GM12874 (cell line): ENCODE results near the gene ZC3H7B.

Source experiments
- CTCF ChIP-seq: IDR thresholded peaks from 2 replicates; pipeline ENCODE4 v1.5.1; 2011; ENCODE audit warnings: low read depth, mild to moderate bottlenecking, control low read depth, low read length, moderate library complexity; ENCODE audit not compliant: insufficient read depth

The ZC3H7B gene

GRCh38 chr22:41377846-41378245 lies 76.5 kb downstream of the ZC3H7B start:
- no peak for TF ChIP-seq CTCF

- TF ChIP-seq CTCF: no peak
These were observed 79.6 kb downstream of the ZC3H7B start for GRCh38 chr22:41380993-41381328.

- TF ChIP-seq CTCF: no peak
These were observed 80.2 kb downstream of the ZC3H7B start, which contains the start of gene TEF for GRCh38 chr22:41381329-41382097. TEF (plus strand) TSS chr22:41381942; CDS start chr22:41382045, 103 bp downstream.

- TF ChIP-seq CTCF: no peak
These were observed 80.8 kb downstream of the ZC3H7B start for GRCh38 chr22:41382098-41382578.

GRCh38 chr22:41382610-41383009 lies 81.3 kb downstream of the ZC3H7B start:
- no peak for TF ChIP-seq CTCF

- TF ChIP-seq CTCF: no peak
These were observed 81.8 kb downstream of the ZC3H7B start for GRCh38 chr22:41383085-41383484.

- TF ChIP-seq CTCF: no peak
These were observed 82.8 kb downstream of the ZC3H7B start for GRCh38 chr22:41384128-41384527.
